HEK293 (cell line): ENCODE data around the gene ANO2.

Experiments
- ZNF138 ChIP-seq: fragments of 450-650 bp; formaldehyde crosslinking; IDR thresholded peaks from 2 replicates; pipeline ENCODE4 v1.5.1; 2016; ENCODE audit warnings: missing biosample characterization, missing genetic modification characterization, borderline replicate concordance
- TF ChIP-seq, protein P1 (sequence below): fragments of 450-650 bp; formaldehyde crosslinking; IDR thresholded peaks from 2 replicates; pipeline ENCODE4 v1.5.1; 2017; ENCODE audit warnings: missing biosample characterization, missing genetic modification characterization

DNA sequence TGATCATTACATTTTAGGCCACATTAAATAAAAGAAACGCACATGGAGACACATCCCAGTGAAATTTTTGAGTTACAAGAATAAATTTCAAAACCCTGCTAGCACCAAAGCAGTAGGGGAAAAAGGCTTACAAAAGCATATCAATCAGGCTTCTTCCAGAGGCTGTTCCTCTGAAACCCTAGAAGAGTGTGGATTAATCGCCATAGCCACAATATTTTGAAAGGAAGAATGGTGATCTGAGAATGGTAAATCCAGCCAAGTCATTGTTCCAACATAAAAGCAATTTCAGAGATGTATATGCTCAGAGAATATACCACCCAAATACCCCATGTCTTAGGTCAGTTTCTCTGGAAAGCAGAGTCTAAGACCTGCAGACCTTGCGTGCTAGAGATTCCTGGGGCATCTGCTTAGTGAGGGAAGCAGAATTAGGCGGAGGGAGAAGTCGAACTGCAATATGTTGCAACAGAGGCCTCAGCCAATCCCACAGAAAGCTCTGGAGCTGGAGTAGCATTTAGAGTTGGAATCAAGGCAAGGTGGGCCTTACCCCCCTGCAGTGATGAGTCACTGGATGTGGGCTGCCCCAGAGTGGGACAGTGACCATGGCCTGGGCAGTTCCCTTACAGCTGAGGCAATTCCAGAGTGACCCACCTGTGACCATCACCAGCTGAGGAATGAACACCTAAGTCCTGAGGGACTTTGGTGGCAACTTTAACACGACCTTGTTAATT is 387.9 kb downstream of the ANO2 start:
- no peak for TF ChIP-seq ZNF138 (tag by site-specific recombination)
- TF ChIP-seq, protein P1, sequence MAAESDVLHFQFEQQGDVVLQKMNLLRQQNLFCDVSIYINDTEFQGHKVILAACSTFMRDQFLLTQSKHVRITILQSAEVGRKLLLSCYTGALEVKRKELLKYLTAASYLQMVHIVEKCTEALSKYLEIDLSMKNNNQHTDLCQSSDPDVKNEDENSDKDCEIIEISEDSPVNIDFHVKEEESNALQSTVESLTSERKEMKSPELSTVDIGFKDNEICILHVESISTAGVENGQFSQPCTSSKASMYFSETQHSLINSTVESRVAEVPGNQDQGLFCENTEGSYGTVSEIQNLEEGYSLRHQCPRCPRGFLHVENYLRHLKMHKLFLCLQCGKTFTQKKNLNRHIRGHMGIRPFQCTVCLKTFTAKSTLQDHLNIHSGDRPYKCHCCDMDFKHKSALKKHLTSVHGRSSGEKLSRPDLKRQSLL (tag by site-specific recombination) = no peak
